GM19099 (cell line): Measurements from ENCODE around the gene SF3B4.

Experiments used
- POLR2A ChIP-seq: IDR thresholded peaks from 3 replicates; pipeline ENCODE4 v1.6.1; 2011; ENCODE audit warnings: low read depth; ENCODE audit not compliant: insufficient read length; ENCODE audit errors: extremely low read depth

The SF3B4 gene

DNA sequence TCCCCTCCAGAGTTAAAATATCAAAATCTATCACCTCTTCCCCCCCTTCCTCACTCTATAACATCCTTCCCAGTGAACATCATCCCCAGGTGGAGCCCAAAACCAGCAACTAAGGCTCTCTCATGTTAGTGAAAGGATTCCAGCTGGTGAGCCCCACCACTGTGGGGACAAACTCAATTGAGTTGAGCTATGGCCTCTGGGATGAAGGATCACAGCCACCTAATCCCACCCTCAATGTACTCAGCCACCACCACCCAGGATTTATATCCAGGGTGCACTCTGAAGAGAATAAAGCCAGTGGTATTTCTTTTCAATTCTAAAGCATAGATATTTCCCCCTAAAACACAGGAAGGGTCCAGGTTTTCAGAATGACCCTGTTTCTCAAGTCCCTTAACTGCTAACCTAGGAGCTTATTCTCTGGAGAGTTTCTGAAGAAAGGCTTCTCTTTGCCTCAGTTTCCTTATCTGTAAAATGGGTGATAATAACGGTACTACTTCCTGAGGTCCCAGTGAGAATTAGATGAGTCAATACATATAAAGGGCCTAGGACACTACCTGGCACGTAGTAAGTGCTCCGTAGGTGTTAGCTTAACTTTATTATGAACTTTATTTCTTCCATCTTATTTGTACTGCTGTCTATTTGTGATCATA lies 43.9 kb downstream of the SF3B4 start:
- TF ChIP-seq POLR2A, result no peak

DNA sequence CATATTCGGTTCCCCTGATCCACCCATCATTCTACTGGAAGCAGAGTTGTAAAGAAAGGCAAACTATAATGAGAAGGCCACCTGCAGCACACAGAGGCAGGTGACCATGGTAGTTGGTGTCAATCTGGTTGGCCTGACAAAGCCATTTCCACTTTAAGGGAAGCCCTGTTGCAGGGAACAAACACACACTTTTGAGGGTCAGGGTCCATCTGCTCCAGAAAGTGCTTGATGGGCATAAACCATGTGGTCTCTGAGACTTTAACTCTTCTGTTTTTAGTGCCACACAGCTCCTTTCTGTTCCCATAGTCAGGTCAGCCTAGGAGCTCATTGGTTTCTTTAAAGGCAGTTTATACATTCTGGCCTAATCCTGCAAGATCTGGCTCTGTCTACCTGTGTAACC lies 45.7 kb downstream of the SF3B4 start:
- no peak for TF ChIP-seq POLR2A

DNA sequence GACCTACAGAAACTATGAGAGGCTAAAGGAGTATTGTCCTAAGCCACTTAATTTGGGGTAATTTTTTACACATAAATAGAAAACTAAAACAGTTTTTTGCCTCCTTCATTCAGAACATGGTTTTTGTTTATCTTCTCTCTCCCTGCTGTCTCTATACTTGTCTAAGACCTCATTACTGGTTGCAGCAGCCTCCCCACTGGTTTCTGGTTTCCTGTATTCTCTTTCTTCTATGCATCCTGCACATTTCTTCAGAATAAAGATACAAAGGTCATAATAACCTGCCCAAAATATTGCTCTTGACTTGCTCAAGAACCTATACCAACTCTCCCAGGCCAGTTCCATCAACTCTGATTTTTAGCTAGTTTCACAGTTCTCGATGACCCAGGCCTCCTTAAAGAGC lies 48.0 kb downstream of the SF3B4 start:
- no peak for TF ChIP-seq POLR2A

DNA sequence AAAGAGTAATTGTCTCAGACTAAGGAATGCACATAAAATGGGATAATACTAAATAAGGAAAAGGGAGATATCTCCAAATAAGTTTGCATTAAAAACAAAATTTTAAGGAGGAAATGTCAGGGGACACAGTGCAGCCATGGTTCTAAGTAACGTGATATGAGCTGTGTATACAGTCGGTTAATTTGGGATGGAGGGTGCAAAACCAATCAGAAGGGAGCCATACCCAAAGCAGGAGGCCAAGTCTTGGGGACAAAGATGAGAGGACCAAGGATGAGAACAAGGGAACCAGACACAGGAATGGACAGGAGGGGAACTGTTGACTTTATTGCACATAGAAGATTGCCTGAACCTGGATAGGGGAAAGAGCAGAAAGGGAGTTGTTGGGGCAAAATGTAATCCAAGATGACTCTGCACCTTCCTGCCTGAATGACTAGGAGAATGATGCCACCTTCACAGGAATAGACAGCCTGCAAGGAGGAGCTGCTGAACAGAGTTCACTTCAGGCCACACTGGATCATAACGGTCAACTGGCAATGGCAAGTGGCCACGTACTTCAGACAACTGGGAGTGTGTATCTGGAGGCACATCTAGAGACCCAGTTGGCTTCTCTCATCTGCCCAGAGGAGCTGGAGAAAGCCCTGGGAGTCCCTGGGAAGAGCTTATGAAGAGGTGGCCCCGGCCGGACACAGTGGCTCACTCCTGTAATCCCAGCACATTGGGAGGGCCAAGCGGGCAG lies 50.2 kb downstream of the SF3B4 start:
- no peak for TF ChIP-seq POLR2A
